Keratinocyte (primary cell): ENCODE results near the gene HGF. TPM values are rescaled to one million over a fixed set of nuclear protein-coding genes. Genes with fewer than 3 reads are reported as not detected.

Source experiments
- DNase-seq: peaks from one replicate; pipeline ENCODE4 v3.0.0-alpha.2; 2011; ENCODE audit warnings: low read depth, missing footprints, low spot score
- FAIRE-seq: peaks from 2 replicates; lab custom pipeline; 2011; peaks lifted over from hg19 to GRCh38; lab: Jason Lieb, UNC
- H2AFZ ChIP-seq: 2 replicates; pipeline ENCODE4 v1.6.0; 2012; ENCODE audit warnings: low read length, control low read depth, inconsistent platforms; ENCODE audit not compliant: control insufficient read depth
- H3K27ac ChIP-seq: 2 replicates; pipeline ENCODE4 v1.5.1; 2011; ENCODE audit warnings: low read length; ENCODE audit not compliant: control insufficient read depth, insufficient read depth
- H3K27me3 ChIP-seq: 3 replicates; pipeline ENCODE4 v1.6.0; 2011; ENCODE audit warnings: low read length; ENCODE audit not compliant: control insufficient read depth, insufficient read depth; ENCODE audit errors: extremely low read depth
- H3K36me3 ChIP-seq, 2 experiments: 2 replicates in 1 of 2; 3 replicates in 1 of 2; pipeline ENCODE4 v1.5.1; 2011; ENCODE audit warnings: low read length in 2 of 2, mild to moderate bottlenecking in 1 of 2; ENCODE audit not compliant: control insufficient read depth in 2 of 2, insufficient read depth in 2 of 2; ENCODE audit errors: extremely low read depth in 1 of 2
- H3K4me1 ChIP-seq: 3 replicates; pipeline ENCODE4 v1.5.1; 2011; ENCODE audit warnings: low read length; ENCODE audit not compliant: control insufficient read depth, insufficient read depth; ENCODE audit errors: extremely low read depth
- H3K4me2 ChIP-seq: 3 replicates; pipeline ENCODE4 v1.6.0; 2011; ENCODE audit warnings: low read depth, low read length; ENCODE audit not compliant: control insufficient read depth, insufficient read depth; ENCODE audit errors: extremely low read depth
- H3K4me3 ChIP-seq, 3 experiments: fragments of 200-600 bp in 1 of 3; sonication (generic) in 1 of 3; 2 replicates in 2 of 3; 3 replicates in 1 of 3; pipeline ENCODE4 v1.5.1; 2011 to 2016; ENCODE audit warnings: low read length in 3 of 3, mild to moderate bottlenecking in 3 of 3, control low read depth in 2 of 3, inconsistent platforms in 1 of 3, low read depth in 1 of 3, mixed read lengths in 1 of 3, mixed run types in 1 of 3, moderate library complexity in 1 of 3; ENCODE audit not compliant: control insufficient read depth in 2 of 3, insufficient read depth in 2 of 3; ENCODE audit errors: extremely low read depth in 1 of 3
- H3K79me2 ChIP-seq: 2 replicates; pipeline ENCODE4 v1.6.0; 2012; ENCODE audit warnings: low read length; ENCODE audit not compliant: control insufficient read depth, insufficient read depth
- H3K9ac ChIP-seq: 3 replicates; pipeline ENCODE4 v1.6.0; 2011; ENCODE audit warnings: low read length; ENCODE audit not compliant: control insufficient read depth, insufficient read depth; ENCODE audit errors: extremely low read depth
- H3K9me1 ChIP-seq: 3 replicates; pipeline ENCODE4 v1.6.0; 2011; ENCODE audit warnings: low read length; ENCODE audit not compliant: control insufficient read depth, insufficient read depth; ENCODE audit errors: extremely low read depth
- H3K9me3 ChIP-seq: 2 replicates; pipeline ENCODE4 v1.5.1; 2012; ENCODE audit warnings: low read depth, low read length; ENCODE audit not compliant: control insufficient read depth
- H4K20me1 ChIP-seq: 3 replicates; pipeline ENCODE4 v1.6.0; 2011; ENCODE audit warnings: low read length; ENCODE audit not compliant: control insufficient read depth, insufficient read depth; ENCODE audit errors: extremely low read depth
- CTCF ChIP-seq, 3 experiments: IDR thresholded peaks in 1 of 3; conservative IDR thresholded peaks in 1 of 3; optimal IDR thresholded peaks in 1 of 3; 2 replicates in 2 of 3; 3 replicates in 1 of 3; pipeline versions ENCODE3 to v1.5.1; 2011; ENCODE audit warnings: low read length in 3 of 3, mild to moderate bottlenecking in 3 of 3, moderate library complexity in 2 of 3, control low read depth in 1 of 3, inconsistent platforms in 1 of 3; ENCODE audit not compliant: insufficient read depth in 2 of 3; ENCODE audit errors: extremely low read depth in 1 of 3
- EZH2 ChIP-seq: IDR thresholded peaks from one replicate; pipeline ENCODE4 v1.6.1; 2012; ENCODE audit warnings: inconsistent platforms, mild to moderate bottlenecking, low read length, moderate library complexity
- dilution Hi-C: fragments of 300-500 bp; cut with MboI; formaldehyde crosslinking; loops from one replicate; pipeline ENCODE4 v1.7.0; 2020; ENCODE audit warnings: low sequenced_read_pairs; ENCODE audit not compliant: extremely low pct_ligation_motif_present
- polyA plus RNA-seq, 5 experiments: library from polyadenylated mRNA; depleted of rRNA in 3 of 5; stranded (reverse) in 3 of 5; stranded (forward) in 1 of 5; unstranded in 1 of 5; fragments of >200 nt; gene quantifications; 1 replicate in 1 of 5; 2 replicates in 3 of 5; 3 replicates in 1 of 5; pipeline versions ENCODE4 v1.2.1 to v1.2.3, GENCODE V29; 2011 to 2012; ENCODE audit warnings: missing spikeins in 2 of 5, low read depth in 1 of 5, low replicate concordance in 1 of 5

The HGF gene
- polyA plus RNA-seq, 1 donor (not counting 4 experiments of a cell fraction or from before 2014, with no cell fraction given): not detected

- Histone ChIP-seq H3K36me3 (no peaks in the 10 kb centered on the region), H3K4me1 (no peaks in the 10 kb centered on the region), H4K20me1 (no peaks in the 10 kb centered on the region), H3K27me3 (no peaks in the 10 kb centered on the region), H3K9ac (no peak overlapping the region), H3K27ac (no peak overlapping the region), H3K4me2 (no peak overlapping the region), H3K9me1 (no peaks in the 10 kb centered on the region), H3K4me3 (no peak overlapping the region), H3K79me2 (no peaks in the 10 kb centered on the region), H3K9me3 (no peaks in the 10 kb centered on the region), H2AFZ (no peak overlapping the region)
- DNase-seq (no peak), FAIRE-seq (no peak)
- no peak for TF ChIP-seq EZH2
- no peak for TF ChIP-seq CTCF (optimal IDR thresholded peaks at IDR 0.05 in 1 of 3, IDR thresholded peaks at IDR 0.05 in 1 of 3, conservative IDR thresholded peaks at IDR 0.05 in 1 of 3; ENCODE audit: extremely low read depth in 1 of 3, insufficient read depth in 2 of 3, low read length in 3 of 3)
- dilution Hi-C loops: no loop called here
Measured at GRCh38 chr7:81672872-81673271, 97.0 kb downstream of the HGF start.

- no peak overlapping the region for H3K4me2 ChIP-seq
- no peak for FAIRE-seq
- no peaks in the 10 kb centered on the region for H4K20me1 ChIP-seq
- no peaks in the 10 kb centered on the region for H3K79me2 ChIP-seq
- no peaks in the 10 kb centered on the region for H3K9me1 ChIP-seq
- DNase-seq: no peak
- H2AFZ ChIP-seq: peak overlapping the region; percentile 13
- H3K9ac ChIP-seq: no peak overlapping the region
- dilution Hi-C loops: no loop called here
- H3K4me3 ChIP-seq: no peak overlapping the region
- TF ChIP-seq EZH2: no peak
- H3K36me3 ChIP-seq: no peaks in the 10 kb centered on the region
- no peak overlapping the region for H3K27ac ChIP-seq
- H3K9me3 ChIP-seq: no peaks in the 10 kb centered on the region
- H3K4me1 ChIP-seq: no peaks in the 10 kb centered on the region
- no peaks in the 10 kb centered on the region for H3K27me3 ChIP-seq
Measured at GRCh38 chr7:81669476-81670105, 100.3 kb downstream of the HGF start.

GRCh38 chr7:81666209-81666608, 103.6 kb downstream of the HGF start:
- dilution Hi-C loops: no loop called here
- FAIRE-seq: no peak

More at GRCh38 chr7:81666209-81666608, 103.6 kb downstream of the HGF start:
- no peak for DNase-seq
- no peaks in the 10 kb centered on the region for H4K20me1 ChIP-seq
- TF ChIP-seq EZH2: no peak
- no peaks in the 10 kb centered on the region for H3K27me3 ChIP-seq
- H3K4me3 ChIP-seq: no peak overlapping the region
- no peaks in the 10 kb centered on the region for H3K36me3 ChIP-seq
- no peaks in the 10 kb centered on the region for H3K4me1 ChIP-seq
- no peak overlapping the region for H3K4me2 ChIP-seq
- H3K9ac ChIP-seq: no peak overlapping the region
- H3K79me2 ChIP-seq: no peaks in the 10 kb centered on the region
- H3K27ac ChIP-seq: no peak overlapping the region
- no peak overlapping the region for H2AFZ ChIP-seq
- no peaks in the 10 kb centered on the region for H3K9me1 ChIP-seq
- H3K9me3 ChIP-seq: no peaks in the 10 kb centered on the region
